Endothelial cell of umbilical vein (primary cell): ENCODE data around the gene ZNF213. TPM values are rescaled to one million over a fixed set of nuclear protein-coding genes. Genes with fewer than 3 reads are reported as not detected.

ENCODE experiments used
- BruUV-seq: library from RNA; stranded (reverse); fragments of 400-500 nt; replicated peaks from 2 replicates; lab custom pipeline; 2021; lab: Mats Ljungman, UMichigan
- CTCF ChIA-PET: fragments of 300-600, 350-600 bp; sonication (Branson Sonifier 250); formaldehyde crosslinking; loops from one replicate; lab custom pipeline; 2021; ENCODE audit warnings: antibody characterized with exemption, inconsistent platforms; lab: Charles Lee
- POLR2A ChIA-PET: fragments of 300-600, 350-600 bp; sonication (Branson Sonifier 250); formaldehyde crosslinking; loops from one replicate; lab custom pipeline; 2021; ENCODE audit warnings: antibody characterized with exemption, inconsistent platforms; lab: Charles Lee
- DNase-seq: peaks from one replicate; pipeline ENCODE4 v3.0.0-alpha.2; 2011; ENCODE audit warnings: low read depth, low spot score
- FAIRE-seq: peaks from 2 replicates; lab custom pipeline; 2011; peaks lifted over from hg19 to GRCh38; lab: Jason Lieb, UNC
- H2AFZ ChIP-seq: 2 replicates; pipeline ENCODE4 v1.6.0; 2012; ENCODE audit warnings: low read depth, low read length, control low read depth, inconsistent platforms
- H3K27ac ChIP-seq: 2 replicates; pipeline ENCODE4 v1.5.1; 2011; ENCODE audit warnings: low read depth, mild to moderate bottlenecking, control low read depth, low read length, moderate library complexity; ENCODE audit not compliant: insufficient read depth
- H3K27me3 ChIP-seq, 2 experiments: 2 replicates each; pipeline versions ENCODE4 v1.6.0 to v1.6.1; 2011; ENCODE audit warnings: low read length in 2 of 2, mixed read lengths in 1 of 2; ENCODE audit not compliant: control insufficient read depth in 2 of 2, insufficient read depth in 2 of 2
- H3K36me3 ChIP-seq, 2 experiments: 2 replicates in 1 of 2; 3 replicates in 1 of 2; pipeline ENCODE4 v1.5.1; 2011; ENCODE audit warnings: low read length in 2 of 2, mild to moderate bottlenecking in 1 of 2, moderate library complexity in 1 of 2; ENCODE audit not compliant: control insufficient read depth in 2 of 2, insufficient read depth in 2 of 2; ENCODE audit errors: extremely low read depth in 1 of 2
- H3K4me1 ChIP-seq: 3 replicates; pipeline ENCODE4 v1.5.1; 2011; ENCODE audit warnings: mild to moderate bottlenecking, low read length; ENCODE audit not compliant: control insufficient read depth, insufficient read depth; ENCODE audit errors: extremely low read depth
- H3K4me2 ChIP-seq: 2 replicates; pipeline ENCODE4 v1.6.1; 2011; ENCODE audit warnings: low read length, control low read depth, mixed read lengths; ENCODE audit not compliant: insufficient read depth
- H3K4me3 ChIP-seq, 3 experiments: fragments of 200-600 bp in 1 of 3; sonication (generic), shearing (Covaris generic) in 1 of 3; replicated peaks in 1 of 3; 2 replicates each; pipeline ENCODE4 v1.5.1; 2011 to 2016; ENCODE audit warnings: control low read depth in 3 of 3, low read length in 3 of 3, mild to moderate bottlenecking in 2 of 3, inconsistent platforms in 1 of 3, low read depth in 1 of 3, moderate library complexity in 1 of 3; ENCODE audit not compliant: insufficient read depth in 1 of 3
- H3K79me2 ChIP-seq: 2 replicates; pipeline ENCODE4 v1.6.0; 2012; ENCODE audit warnings: low read length, inconsistent platforms; ENCODE audit not compliant: control insufficient read depth, insufficient read depth
- H3K9ac ChIP-seq: replicated peaks from 2 replicates; pipeline ENCODE3; 2011; ENCODE audit warnings: low read length, control low read depth; ENCODE audit not compliant: insufficient read depth; ENCODE audit errors: extremely low read depth
- H3K9me1 ChIP-seq: replicated peaks from 3 replicates; pipeline ENCODE4 v1.6.0; 2011; ENCODE audit warnings: mild to moderate bottlenecking, low read length; ENCODE audit not compliant: control insufficient read depth, insufficient read depth; ENCODE audit errors: extremely low read depth
- H3K9me3 ChIP-seq: replicated peaks from 2 replicates; pipeline ENCODE4 v1.5.1; 2012; ENCODE audit warnings: low read length, inconsistent platforms; ENCODE audit not compliant: control insufficient read depth, insufficient read depth
- H4K20me1 ChIP-seq: replicated peaks from 2 replicates; pipeline ENCODE3; 2011; ENCODE audit warnings: mild to moderate bottlenecking, low read length; ENCODE audit not compliant: control insufficient read depth, insufficient read depth; ENCODE audit errors: extremely low read depth
- CTCF ChIP-seq, 2 donors: IDR thresholded peaks; 1 replicate in 1 of 2; 2 replicates in 1 of 2; pipeline ENCODE4 v1.5.1; 2011; ENCODE audit warnings: low read length in 2 of 2, mild to moderate bottlenecking in 2 of 2, moderate library complexity in 2 of 2, control low read depth in 1 of 2, inconsistent platforms in 1 of 2, low read depth in 1 of 2; ENCODE audit not compliant: insufficient read depth in 1 of 2; ENCODE audit errors: extremely low read depth in 1 of 2
- EZH2 ChIP-seq: IDR thresholded peaks from 2 replicates; pipeline ENCODE4 v1.6.1; 2012; ENCODE audit warnings: borderline replicate concordance, low read depth, mild to moderate bottlenecking, moderate library complexity, low read length, inconsistent platforms; ENCODE audit not compliant: severe bottlenecking
- FOS ChIP-seq: IDR thresholded peaks from 2 replicates; pipeline ENCODE4 v1.6.1; 2011; ENCODE audit warnings: mild to moderate bottlenecking, low read length, moderate library complexity, borderline replicate concordance; ENCODE audit not compliant: insufficient read depth
- JUN ChIP-seq: IDR thresholded peaks from 2 replicates; pipeline ENCODE4 v1.6.1; 2011; ENCODE audit warnings: borderline replicate concordance, low read depth; ENCODE audit not compliant: insufficient read length, insufficient read depth
- POLR2A ChIP-seq: IDR thresholded peaks from 2 replicates; pipeline ENCODE4 v1.6.1; 2012; ENCODE audit warnings: low read depth, mild to moderate bottlenecking, control low read depth, low read length
- dilution Hi-C: fragments of 300-500 bp; cut with MboI; formaldehyde crosslinking; loops from one replicate; pipeline ENCODE4 v1.15.0; 2019; ENCODE audit warnings: low sequenced_read_pairs; ENCODE audit not compliant: extremely low pct_ligation_motif_present
- intact Hi-C: fragments of 100-400 bp; cut with micrococcal nuclease; formaldehyde crosslinking; loops from one replicate; pipeline ENCODE4 v1.10.0; 2022
- polyA plus RNA-seq, 4 experiments: library from polyadenylated mRNA; depleted of rRNA in 3 of 4; stranded (reverse) in 3 of 4; unstranded in 1 of 4; fragments of >200 nt; gene quantifications; 2 replicates each; pipeline versions ENCODE4 v1.2.1 to v1.2.3, GENCODE V29; 2011 to 2012; ENCODE audit warnings: missing spikeins in 1 of 4
- total RNA-seq: library from RNA; stranded (reverse); gene quantifications from 2 replicates; pipeline ENCODE4 v1.2.3, GENCODE V29; 2021

ZNF213 gene
- total and polyA plus RNA-seq, 2 donors (not counting 3 experiments of a cell fraction or from before 2014, with no cell fraction given) = 2.0 to 9.8 TPM

- H3K79me2 ChIP-seq = no peaks in the 10 kb centered on the region
- peaks cover 9% of the 10 kb centered on the region for H3K4me1 ChIP-seq
- no peak for TF ChIP-seq FOS
- no peak for TF ChIP-seq POLR2A
- no peak for TF ChIP-seq JUN
- H3K27me3 ChIP-seq = peaks cover 7% of the 10 kb centered on the region in 2 experiments
- H3K4me2 ChIP-seq = no peak overlapping the region
- no peak overlapping the region for H3K9ac ChIP-seq
- H3K27ac ChIP-seq = no peak overlapping the region
- H3K36me3 ChIP-seq = no peaks in the 10 kb centered on the region
- FAIRE-seq (no peak), DNase-seq (no peak)
- no peaks in the 10 kb centered on the region for H3K9me1 ChIP-seq
- no peaks in the 10 kb centered on the region for H3K9me3 ChIP-seq
- intact Hi-C loops (no loop called here), dilution Hi-C loops (no loop called here)
- no TSS peak for BruUV-seq
- H2AFZ ChIP-seq = no peak overlapping the region
- POLR2A ChIA-PET = no interaction called here
- no peaks in the 10 kb centered on the region for H4K20me1 ChIP-seq
- H3K4me3 ChIP-seq = no peak overlapping the region
- CTCF ChIA-PET = no interaction called here
These were observed 29.5 kb downstream of the ZNF213 start for GRCh38 chr16:3164121-3164991.

GRCh38 chr16:3165111-3165822, 30.4 kb downstream of the ZNF213 start:
- dilution Hi-C loops = no loop called here
- Histone ChIP-seq H3K79me2 (no peaks in the 10 kb centered on the region), H4K20me1 (no peaks in the 10 kb centered on the region), H3K9ac (no peak overlapping the region), H3K4me2 (peak overlapping the region; percentile 5), H3K27me3 (peaks cover 15 to 16% of the 10 kb centered on the region in 2 experiments), H3K9me1 (no peaks in the 10 kb centered on the region), H3K4me1 (peaks cover under 1% of the 10 kb centered on the region), H2AFZ (peak overlapping the region; percentile 86), H3K36me3 (no peaks in the 10 kb centered on the region), H3K27ac (no peak overlapping the region), H3K9me3 (no peaks in the 10 kb centered on the region), H3K4me3 (no peak overlapping the region)
- intact Hi-C loops = no loop called here
- POLR2A ChIA-PET = interaction anchor here (1.2 kb wide), 1 partner anchor 30 kb away, joined by 3 read pairs; the partner anchor contains the start of gene ZNF213
- BruUV-seq = no TSS peak
- TF ChIP-seq CTCF (IDR thresholded peaks at IDR 0.05; ENCODE audit: extremely low read depth in 1 of 2, insufficient read depth in 1 of 2, low read depth in 1 of 2, low read length in 2 of 2) = no peak
- TF ChIP-seq EZH2 = no peak
- no peak for FAIRE-seq
- CTCF ChIA-PET = interaction anchor here (0.9 to 1.4 kb wide), 10 partner anchors 8 to 133 kb away, joined by 3 to 17 read pairs (median 4); partner anchors contain the start of gene ZNF213
- DNase-seq = no peak
